HepG2 (cell line): ENCODE measurements around the gene NME7. TPM values are rescaled to one million over a fixed set of nuclear protein-coding genes. Genes with fewer than 3 reads are reported as not detected.

Source experiments
- ATF7-NPFF ChIP-seq: sonication (generic); formaldehyde crosslinking; IDR thresholded peaks from 2 replicates; pipeline ENCODE4 v1.8.1; 2023; ENCODE audit warnings: mild to moderate bottlenecking, low read depth, missing genetic modification reagents, moderate library complexity
- ELF1 ChIP-seq: sonication (generic); formaldehyde crosslinking; IDR thresholded peaks from 2 replicates; pipeline ENCODE4 v1.4.0; 2020; ENCODE audit warnings: missing genetic modification reagents
- HDAC6 ChIP-seq: fragments of 200-600 bp; sonication (generic); IDR thresholded peaks from 2 replicates; pipeline ENCODE4 v1.7.0; 2017; ENCODE audit warnings: mild to moderate bottlenecking, antibody characterized with exemption, low read length, low read depth
- NCOA5 ChIP-seq: sonication (generic); formaldehyde crosslinking; IDR thresholded peaks from 2 replicates; pipeline ENCODE4 v1.4.0; 2020; ENCODE audit warnings: missing genetic modification reagents
- RBFOX2 ChIP-seq: fragments of 200-400 bp; formaldehyde crosslinking; IDR thresholded peaks from 2 replicates; pipeline ENCODE4 v1.6.1; 2017; ENCODE audit warnings: low read depth, mild to moderate bottlenecking, low read length
- ZKSCAN8 ChIP-seq: IDR thresholded peaks from 2 replicates; pipeline ENCODE4 v1.6.1; 2016; ENCODE audit warnings: borderline replicate concordance, missing genetic modification reagents, missing compliant biosample characterization
- ZNF3 ChIP-seq: IDR thresholded peaks from 2 replicates; pipeline ENCODE4 v1.7.0; 2017; ENCODE audit warnings: inconsistent platforms
- ZNF567 ChIP-seq: sonication (generic); formaldehyde crosslinking; IDR thresholded peaks from 2 replicates; pipeline ENCODE4 v1.8.1; 2023; ENCODE audit warnings: mild to moderate bottlenecking, missing genetic modification reagents, borderline replicate concordance
- ZNF589 ChIP-seq: sonication (generic); formaldehyde crosslinking; conservative IDR thresholded peaks from 2 replicates; pipeline ENCODE4 v1.8.0; 2022; ENCODE audit warnings: mild to moderate bottlenecking, moderate library complexity, missing genetic modification reagents
- polyA plus RNA-seq, 8 experiments: library from polyadenylated mRNA; depleted of rRNA in 3 of 8; stranded (reverse) in 7 of 8; unstranded in 1 of 8; fragments of >200 nt; fragmentation: Illumina TruSeq in 4 of 8; extraction: Trizol in 4 of 8; gene quantifications; 2 replicates each; pipeline versions ENCODE4 v1.2.1 to v1.2.3, GENCODE V29; 2011 to 2016; ENCODE audit warnings: low read depth in 4 of 8, missing spikeins in 1 of 8, mixed read lengths in 1 of 8; ENCODE audit not compliant: insufficient read depth in 1 of 8
- total RNA-seq, 5 experiments: library from RNA; depleted of rRNA; stranded (reverse); fragments of >200 nt; fragmentation: Illumina TruSeq; extraction: Trizol; gene quantifications; 2 replicates each; pipeline ENCODE4 v1.2.3, GENCODE V29; 2016; ENCODE audit warnings: low read depth in 1 of 5
- TF ChIP-seq, protein P1 (sequence below): fragments of 450-650 bp; IDR thresholded peaks from 2 replicates; pipeline ENCODE4 v1.6.1; 2016
- TF ChIP-seq, protein P2 (sequence below): IDR thresholded peaks from 2 replicates; pipeline ENCODE4 v1.6.1; 2016; ENCODE audit warnings: low read depth, missing genetic modification reagents, missing compliant biosample characterization
- TF ChIP-seq, protein P3 (sequence below): sonication (generic); formaldehyde crosslinking; IDR thresholded peaks from 2 replicates; pipeline ENCODE4 v1.5.0; 2020; ENCODE audit warnings: missing genetic modification reagents
- TF ChIP-seq, protein P4 (sequence below): conservative IDR thresholded peaks from 2 replicates; pipeline ENCODE4 v1.6.1; 2018; ENCODE audit warnings: missing genetic modification reagents
- TF ChIP-seq, protein P5 (sequence below): sonication (generic); formaldehyde crosslinking; IDR thresholded peaks from 2 replicates; pipeline ENCODE4 v1.8.0; 2023; ENCODE audit warnings: mild to moderate bottlenecking, missing genetic modification reagents
- TF ChIP-seq, protein P6 (sequence below): sonication (generic); formaldehyde crosslinking; conservative IDR thresholded peaks from 2 replicates; pipeline ENCODE4 v1.8.0; 2022; ENCODE audit warnings: low read depth, missing genetic modification reagents

The NME7 gene
- total and polyA plus RNA-seq, 2 of the 13 experiments (the other 11 are each of a cell fraction or from before 2014, with no cell fraction given) = 9.4 to 22.5 TPM

DNA sequence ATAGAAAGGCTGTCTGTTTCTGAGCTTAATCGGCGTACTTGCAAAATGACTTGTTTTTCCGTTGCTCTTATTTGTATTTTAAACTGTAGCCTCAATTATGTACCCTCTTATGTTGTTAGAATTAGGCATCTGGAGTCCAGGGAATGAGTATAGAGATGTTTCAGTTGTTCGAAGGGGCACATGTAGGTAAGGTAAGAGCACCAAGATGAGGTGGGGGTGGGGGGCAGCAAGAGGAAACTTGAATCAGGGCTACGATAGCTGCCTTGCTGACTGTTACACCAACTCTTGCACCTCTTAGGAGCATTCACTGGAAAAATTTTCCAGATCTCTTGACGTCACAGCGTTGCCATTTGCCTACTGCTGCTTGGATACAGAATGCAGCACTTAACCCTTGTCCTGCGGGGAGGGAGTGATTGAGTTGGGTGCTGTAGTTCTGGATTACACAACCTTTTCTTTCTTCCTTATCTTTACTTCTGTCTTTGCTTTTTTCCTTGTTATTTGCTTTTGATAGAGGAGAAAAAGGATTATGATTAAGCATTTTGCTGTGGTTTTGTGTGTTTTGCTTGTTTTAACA, 257.9 kb downstream of the NME7 start (continued):
- TF ChIP-seq ZNF567 (CRISPR knock-in tag) (no peak), NCOA5 (CRISPR knock-in tag) (no peak), RBFOX2 (peak; percentile 78), ZKSCAN8 (CRISPR knock-in tag) (no peak), ZNF3 (CRISPR knock-in tag) (no peak), ELF1 (CRISPR knock-in tag) (no peak; the same call in 1 of the 2 replicates), ZNF589 (CRISPR knock-in tag) (no peak), HDAC6 (peak; percentile 67; the same call in 1 of the 2 replicates), ATF7-NPFF (CRISPR knock-in tag) (no peak)
- TF ChIP-seq, protein P1, sequence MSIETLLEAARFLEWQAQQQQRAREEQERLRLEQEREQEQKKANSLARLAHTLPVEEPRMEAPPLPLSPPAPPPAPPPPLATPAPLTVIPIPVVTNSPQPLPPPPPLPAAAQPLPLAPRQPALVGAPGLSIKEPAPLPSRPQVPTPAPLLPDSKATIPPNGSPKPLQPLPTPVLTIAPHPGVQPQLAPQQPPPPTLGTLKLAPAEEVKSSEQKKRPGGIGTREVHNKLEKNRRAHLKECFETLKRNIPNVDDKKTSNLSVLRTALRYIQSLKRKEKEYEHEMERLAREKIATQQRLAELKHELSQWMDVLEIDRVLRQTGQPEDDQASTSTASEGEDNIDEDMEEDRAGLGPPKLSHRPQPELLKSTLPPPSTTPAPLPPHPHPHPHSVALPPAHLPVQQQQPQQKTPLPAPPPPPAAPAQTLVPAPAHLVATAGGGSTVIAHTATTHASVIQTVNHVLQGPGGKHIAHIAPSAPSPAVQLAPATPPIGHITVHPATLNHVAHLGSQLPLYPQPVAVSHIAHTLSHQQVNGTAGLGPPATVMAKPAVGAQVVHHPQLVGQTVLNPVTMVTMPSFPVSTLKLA = no peak
- TF ChIP-seq, protein P2, sequence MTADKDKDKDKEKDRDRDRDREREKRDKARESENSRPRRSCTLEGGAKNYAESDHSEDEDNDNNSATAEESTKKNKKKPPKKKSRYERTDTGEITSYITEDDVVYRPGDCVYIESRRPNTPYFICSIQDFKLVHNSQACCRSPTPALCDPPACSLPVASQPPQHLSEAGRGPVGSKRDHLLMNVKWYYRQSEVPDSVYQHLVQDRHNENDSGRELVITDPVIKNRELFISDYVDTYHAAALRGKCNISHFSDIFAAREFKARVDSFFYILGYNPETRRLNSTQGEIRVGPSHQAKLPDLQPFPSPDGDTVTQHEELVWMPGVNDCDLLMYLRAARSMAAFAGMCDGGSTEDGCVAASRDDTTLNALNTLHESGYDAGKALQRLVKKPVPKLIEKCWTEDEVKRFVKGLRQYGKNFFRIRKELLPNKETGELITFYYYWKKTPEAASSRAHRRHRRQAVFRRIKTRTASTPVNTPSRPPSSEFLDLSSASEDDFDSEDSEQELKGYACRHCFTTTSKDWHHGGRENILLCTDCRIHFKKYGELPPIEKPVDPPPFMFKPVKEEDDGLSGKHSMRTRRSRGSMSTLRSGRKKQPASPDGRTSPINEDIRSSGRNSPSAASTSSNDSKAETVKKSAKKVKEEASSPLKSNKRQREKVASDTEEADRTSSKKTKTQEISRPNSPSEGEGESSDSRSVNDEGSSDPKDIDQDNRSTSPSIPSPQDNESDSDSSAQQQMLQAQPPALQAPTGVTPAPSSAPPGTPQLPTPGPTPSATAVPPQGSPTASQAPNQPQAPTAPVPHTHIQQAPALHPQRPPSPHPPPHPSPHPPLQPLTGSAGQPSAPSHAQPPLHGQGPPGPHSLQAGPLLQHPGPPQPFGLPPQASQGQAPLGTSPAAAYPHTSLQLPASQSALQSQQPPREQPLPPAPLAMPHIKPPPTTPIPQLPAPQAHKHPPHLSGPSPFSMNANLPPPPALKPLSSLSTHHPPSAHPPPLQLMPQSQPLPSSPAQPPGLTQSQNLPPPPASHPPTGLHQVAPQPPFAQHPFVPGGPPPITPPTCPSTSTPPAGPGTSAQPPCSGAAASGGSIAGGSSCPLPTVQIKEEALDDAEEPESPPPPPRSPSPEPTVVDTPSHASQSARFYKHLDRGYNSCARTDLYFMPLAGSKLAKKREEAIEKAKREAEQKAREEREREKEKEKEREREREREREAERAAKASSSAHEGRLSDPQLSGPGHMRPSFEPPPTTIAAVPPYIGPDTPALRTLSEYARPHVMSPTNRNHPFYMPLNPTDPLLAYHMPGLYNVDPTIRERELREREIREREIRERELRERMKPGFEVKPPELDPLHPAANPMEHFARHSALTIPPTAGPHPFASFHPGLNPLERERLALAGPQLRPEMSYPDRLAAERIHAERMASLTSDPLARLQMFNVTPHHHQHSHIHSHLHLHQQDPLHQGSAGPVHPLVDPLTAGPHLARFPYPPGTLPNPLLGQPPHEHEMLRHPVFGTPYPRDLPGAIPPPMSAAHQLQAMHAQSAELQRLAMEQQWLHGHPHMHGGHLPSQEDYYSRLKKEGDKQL (CRISPR knock-in tag) = peak; percentile 34; the same call in 1 of the 2 replicates
- TF ChIP-seq, protein P3, sequence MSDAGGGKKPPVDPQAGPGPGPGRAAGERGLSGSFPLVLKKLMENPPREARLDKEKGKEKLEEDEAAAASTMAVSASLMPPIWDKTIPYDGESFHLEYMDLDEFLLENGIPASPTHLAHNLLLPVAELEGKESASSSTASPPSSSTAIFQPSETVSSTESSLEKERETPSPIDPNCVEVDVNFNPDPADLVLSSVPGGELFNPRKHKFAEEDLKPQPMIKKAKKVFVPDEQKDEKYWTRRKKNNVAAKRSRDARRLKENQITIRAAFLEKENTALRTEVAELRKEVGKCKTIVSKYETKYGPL = peak; percentile 64; the same call in 1 of the 2 replicates
- TF ChIP-seq, protein P4, sequence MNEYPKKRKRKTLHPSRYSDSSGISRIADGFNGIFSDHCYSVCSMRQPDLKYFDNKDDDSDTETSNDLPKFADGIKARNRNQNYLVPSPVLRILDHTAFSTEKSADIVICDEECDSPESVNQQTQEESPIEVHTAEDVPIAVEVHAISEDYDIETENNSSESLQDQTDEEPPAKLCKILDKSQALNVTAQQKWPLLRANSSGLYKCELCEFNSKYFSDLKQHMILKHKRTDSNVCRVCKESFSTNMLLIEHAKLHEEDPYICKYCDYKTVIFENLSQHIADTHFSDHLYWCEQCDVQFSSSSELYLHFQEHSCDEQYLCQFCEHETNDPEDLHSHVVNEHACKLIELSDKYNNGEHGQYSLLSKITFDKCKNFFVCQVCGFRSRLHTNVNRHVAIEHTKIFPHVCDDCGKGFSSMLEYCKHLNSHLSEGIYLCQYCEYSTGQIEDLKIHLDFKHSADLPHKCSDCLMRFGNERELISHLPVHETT = no peak; the same call in 1 of the 2 replicates
- TF ChIP-seq, protein P5, sequence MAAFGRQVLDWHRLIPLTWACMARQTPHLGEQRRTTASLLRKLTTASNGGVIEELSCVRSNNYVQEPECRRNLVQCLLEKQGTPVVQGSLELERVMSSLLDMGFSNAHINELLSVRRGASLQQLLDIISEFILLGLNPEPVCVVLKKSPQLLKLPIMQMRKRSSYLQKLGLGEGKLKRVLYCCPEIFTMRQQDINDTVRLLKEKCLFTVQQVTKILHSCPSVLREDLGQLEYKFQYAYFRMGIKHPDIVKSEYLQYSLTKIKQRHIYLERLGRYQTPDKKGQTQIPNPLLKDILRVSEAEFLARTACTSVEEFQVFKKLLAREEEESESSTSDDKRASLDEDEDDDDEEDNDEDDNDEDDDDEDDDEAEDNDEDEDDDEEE (CRISPR knock-in tag) = no peak
- TF ChIP-seq, protein P6, sequence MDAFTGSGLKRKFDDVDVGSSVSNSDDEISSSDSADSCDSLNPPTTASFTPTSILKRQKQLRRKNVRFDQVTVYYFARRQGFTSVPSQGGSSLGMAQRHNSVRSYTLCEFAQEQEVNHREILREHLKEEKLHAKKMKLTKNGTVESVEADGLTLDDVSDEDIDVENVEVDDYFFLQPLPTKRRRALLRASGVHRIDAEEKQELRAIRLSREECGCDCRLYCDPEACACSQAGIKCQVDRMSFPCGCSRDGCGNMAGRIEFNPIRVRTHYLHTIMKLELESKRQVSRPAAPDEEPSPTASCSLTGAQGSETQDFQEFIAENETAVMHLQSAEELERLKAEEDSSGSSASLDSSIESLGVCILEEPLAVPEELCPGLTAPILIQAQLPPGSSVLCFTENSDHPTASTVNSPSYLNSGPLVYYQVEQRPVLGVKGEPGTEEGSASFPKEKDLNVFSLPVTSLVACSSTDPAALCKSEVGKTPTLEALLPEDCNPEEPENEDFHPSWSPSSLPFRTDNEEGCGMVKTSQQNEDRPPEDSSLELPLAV = no peak
